HG03439 (cell line): Measurements from ENCODE around the gene ARL3.
"Not testable (repeated sequence)": the region's sequence is repeated elsewhere in the genome, so short reads cannot be mapped to it uniquely, and the experiment has no call there.

ENCODE experiments used
- ATAC-seq: cut with Tn5 transposase; IDR thresholded peaks from one replicate; pipeline ENCODE4 v1.9.1; 2021; ENCODE audit warnings: mild to moderate bottlenecking, moderate library complexity; ENCODE audit not compliant: unreplicated experiment

ARL3 gene

GRCh38 chr10:102674566-102674965 is 39.6 kb downstream of the ARL3 start:
- ATAC-seq = no peak

GRCh38 chr10:102673819-102674511 is 40.2 kb downstream of the ARL3 start:
- no peak for ATAC-seq

- ATAC-seq = no peak
These were observed 40.9 kb downstream of the ARL3 start for GRCh38 chr10:102673236-102673818.

GRCh38 chr10:102670871-102671434 is 43.2 kb downstream of the ARL3 start:
- ATAC-seq = no peak

GRCh38 chr10:102670065-102670670 is 44.0 kb downstream of the ARL3 start:
- no peak for ATAC-seq

- no peak for ATAC-seq
These were observed 44.8 kb downstream of the ARL3 start for GRCh38 chr10:102669206-102670064.

- no peak for ATAC-seq
These were observed 45.7 kb downstream of the ARL3 start for GRCh38 chr10:102668326-102669107.

- ATAC-seq = not testable (repeated sequence)
These were observed 46.8 kb downstream of the ARL3 start for GRCh38 chr10:102667411-102667810.

- ATAC-seq = no peak
These were observed 48.2 kb downstream of the ARL3 start for GRCh38 chr10:102665904-102666509.

GRCh38 chr10:102661658-102662028 is 52.6 kb downstream of the ARL3 start:
- peak; percentile 24 for ATAC-seq

- peak; percentile 65 for ATAC-seq
These were observed 53.1 kb downstream of the ARL3 start for GRCh38 chr10:102660888-102661657.

GRCh38 chr10:102658802-102659201 is 55.4 kb downstream of the ARL3 start:
- ATAC-seq = no peak

GRCh38 chr10:102657984-102658724 is 56.0 kb downstream of the ARL3 start:
- ATAC-seq = no peak

GRCh38 chr10:102657451-102657850 is 56.7 kb downstream of the ARL3 start:
- ATAC-seq = no peak

GRCh38 chr10:102656791-102657371 is 57.3 kb downstream of the ARL3 start:
- ATAC-seq = no peak

- ATAC-seq = no peak
These were observed 58.2 kb downstream of the ARL3 start for GRCh38 chr10:102656026-102656425.

- no peak for ATAC-seq
These were observed 59.2 kb downstream of the ARL3 start for GRCh38 chr10:102654969-102655368.

- ATAC-seq = no peak
These were observed 59.6 kb downstream of the ARL3 start for GRCh38 chr10:102654566-102654965.
